Dedifferentiated amniotic fluid mesenchymal stem cell (primary cell): ENCODE results near the gene NXT1.

ENCODE experiments used
- DNase-seq: peaks from one replicate; pipeline ENCODE4 v3.0.0-alpha.2; 2016; ENCODE audit errors: extremely low spot score

Gene NXT1

GRCh38 chr20:23390091-23390774 lies 39.6 kb downstream of the NXT1 start:
- DNase-seq, result no peak

- DNase-seq, result no peak
These were observed 41.2 kb downstream of the NXT1 start for GRCh38 chr20:23391707-23392310.

GRCh38 chr20:23393996-23394775 lies 43.6 kb downstream of the NXT1 start:
- DNase-seq, result no peak

GRCh38 chr20:23396950-23397627 lies 46.5 kb downstream of the NXT1 start:
- no peak for DNase-seq

GRCh38 chr20:23397961-23398360 lies 47.4 kb downstream of the NXT1 start:
- no peak for DNase-seq

- no peak for DNase-seq
These were observed 49.1 kb downstream of the NXT1 start for GRCh38 chr20:23399568-23400241.

GRCh38 chr20:23401051-23401450 lies 50.5 kb downstream of the NXT1 start:
- no peak for DNase-seq

- DNase-seq, result no peak
These were observed 53.2 kb downstream of the NXT1 start for GRCh38 chr20:23403751-23404150.

- DNase-seq, result no peak
These were observed 53.6 kb downstream of the NXT1 start for GRCh38 chr20:23404196-23404595.
